Natural killer cell (primary cell): ENCODE results near the gene C1QTNF12. TPM values are rescaled to one million over a fixed set of nuclear protein-coding genes. Genes with fewer than 3 reads are reported as not detected.

ENCODE experiments used
- ATAC-seq, 3 donors: fragments of 150-1000 bp in 2 of 3; fragments of 200-7000 bp in 1 of 3; cut with Tn5 transposase; 1 replicate in 1 of 3; 2 replicates in 2 of 3; pipeline ENCODE4 v1.10.0; 2021; ENCODE audit warnings: mild to moderate bottlenecking in 2 of 3, moderate library complexity in 2 of 3
- DNase-seq, 2 donors: peaks; one replicate each; pipeline versions ENCODE4 v3.0.0 to v3.0.0-alpha.2; 2013 to 2021; ENCODE audit warnings: mixed read lengths in 1 of 2
- H3K27ac ChIP-seq: one replicate; pipeline ENCODE4 v1.5.1; 2013; ENCODE audit warnings: mild to moderate bottlenecking, low read length
- H3K27me3 ChIP-seq: one replicate; pipeline ENCODE4 v1.6.1; 2013; ENCODE audit warnings: low read length; ENCODE audit not compliant: control insufficient read depth, insufficient read depth
- H3K36me3 ChIP-seq: one replicate; pipeline ENCODE4 v1.6.1; 2013; ENCODE audit warnings: low read length; ENCODE audit not compliant: control insufficient read depth, insufficient read depth
- H3K4me1 ChIP-seq: one replicate; pipeline ENCODE4 v1.6.1; 2013; ENCODE audit warnings: low read length; ENCODE audit not compliant: control insufficient read depth, insufficient read depth
- H3K4me3 ChIP-seq: one replicate; pipeline ENCODE4 v1.5.1; 2013; ENCODE audit warnings: low read length
- H3K9me3 ChIP-seq: one replicate; pipeline ENCODE4 v1.6.1; 2013; ENCODE audit warnings: low read length; ENCODE audit not compliant: control insufficient read depth, insufficient read depth
- H3K27ac Mint-ChIP-seq, 2 donors: one replicate each; pipeline ENCODE4 v1.8.0; 2022; ENCODE audit warnings: mild to moderate bottlenecking in 2 of 2, mixed read lengths in 2 of 2, moderate library complexity in 1 of 2
- H3K27me3 Mint-ChIP-seq, 2 donors: one replicate each; pipeline ENCODE4 v1.8.0; 2022; ENCODE audit warnings: low read depth in 2 of 2, mixed read lengths in 2 of 2
- H3K36me3 Mint-ChIP-seq: one replicate; pipeline ENCODE4 v1.8.0; 2022; ENCODE audit warnings: mixed read lengths
- H3K4me1 Mint-ChIP-seq, 2 donors: one replicate each; pipeline ENCODE4 v1.8.0; 2022; ENCODE audit warnings: mixed read lengths in 2 of 2
- H3K4me3 Mint-ChIP-seq: one replicate; pipeline ENCODE4 v1.8.0; 2022; ENCODE audit warnings: mild to moderate bottlenecking, moderate library complexity, mixed read lengths
- H3K9me3 Mint-ChIP-seq, 2 donors: one replicate each; pipeline ENCODE4 v1.8.0; 2022; ENCODE audit warnings: mixed read lengths in 2 of 2
- CTCF ChIP-seq: fragments of 200-600 bp; IDR thresholded peaks from one replicate; pipeline ENCODE4 v1.8.0; 2022; ENCODE audit warnings: antibody characterized with exemption
- WGBS: methylation state at CpG from one replicate; pipeline ENCODE4 v1.1.7; 2013; ENCODE audit warnings: missing lambda C conversion rate; ENCODE audit not compliant: insufficient coverage; 5-methylcytosine and 5-hydroxymethylcytosine counted together
- intact Hi-C: fragments of 100-400 bp; cut with micrococcal nuclease; formaldehyde crosslinking; loops from one replicate; pipeline ENCODE4 v1.14.2; 2022
- total RNA-seq, 4 donors: library from RNA; stranded (reverse); fragments of 120-200 nt in 1 of 4; gene quantifications; one replicate each; pipeline versions ENCODE4 v1.2.3 to v1.2.4, GENCODE V29; 2013 to 2022

C1QTNF12 gene
- total RNA-seq, 3 donors from 2014 or later (not counting 1 experiment from before 2014, with no cell fraction given): 2.6 to 4.1 (median 4.1) TPM

DNA sequence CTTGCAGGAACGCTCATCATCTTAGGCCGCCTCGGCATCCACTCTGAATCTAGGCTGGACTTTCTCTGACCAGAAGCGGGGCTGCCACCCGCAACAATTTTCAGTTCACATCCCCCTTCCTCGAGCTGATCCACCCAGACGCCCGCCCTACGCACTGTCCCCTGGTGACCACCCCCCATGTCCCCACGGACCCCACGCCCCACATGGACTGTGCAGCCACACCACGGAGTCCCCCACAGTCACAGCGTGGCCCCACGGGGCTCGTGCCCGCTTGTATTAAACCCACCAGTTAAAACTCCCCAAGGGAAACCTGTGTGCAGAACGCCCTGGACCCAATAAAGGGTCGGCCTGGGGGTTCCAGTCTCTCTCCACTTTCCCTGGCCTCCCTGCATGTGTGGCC, 13.0 kb upstream of the C1QTNF12 start:
- WGBS: 98% methylated on average over 18 of the region's 18 CpGs
- Mint-ChIP-seq H3K4me3 (no peak overlapping the region), H3K9me3 (no peaks in the 10 kb centered on the region), H3K36me3 (no peaks in the 10 kb centered on the region), H3K27ac (peak overlapping the region; percentile 11 to 50), H3K27me3 (no peaks in the 10 kb centered on the region), H3K4me1 (peaks cover 15 to 31% of the 10 kb centered on the region in 2 donors)
- TF ChIP-seq CTCF: no peak
- DNase-seq (no peak), ATAC-seq (no peak)
- intact Hi-C loops: no loop called here
- no peaks in the 10 kb centered on the region for H3K9me3 ChIP-seq
- no peaks in the 10 kb centered on the region for H3K27me3 ChIP-seq
- H3K4me3 ChIP-seq: no peak overlapping the region
- H3K27ac ChIP-seq: no peak overlapping the region
- peaks cover 42% of the 10 kb centered on the region for H3K36me3 ChIP-seq
- peaks cover 9% of the 10 kb centered on the region for H3K4me1 ChIP-seq

DNA sequence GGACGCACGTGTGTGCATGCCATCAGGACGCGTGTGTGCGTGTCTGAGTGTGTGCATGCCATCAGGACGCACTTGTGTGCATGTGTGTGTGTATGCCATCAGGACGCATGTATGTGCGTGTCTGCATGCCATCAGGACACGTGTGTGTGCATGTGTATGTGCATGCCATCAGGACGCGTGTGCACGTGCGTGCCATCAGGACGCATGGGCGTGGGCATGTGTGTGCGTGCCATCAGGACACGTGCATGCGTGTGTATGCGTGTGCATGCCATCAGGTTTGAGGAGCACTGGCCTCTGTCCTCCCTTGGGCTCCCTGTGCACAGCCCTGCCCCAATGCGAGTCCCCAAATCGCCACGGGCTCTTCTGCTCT, 12.6 kb upstream of the C1QTNF12 start:
- Mint-ChIP-seq H3K9me3 (no peaks in the 10 kb centered on the region), H3K4me1 (peaks cover 15 to 31% of the 10 kb centered on the region in 2 donors), H3K36me3 (no peaks in the 10 kb centered on the region), H3K27ac (no peak overlapping the region), H3K4me3 (no peak overlapping the region), H3K27me3 (no peaks in the 10 kb centered on the region)
- intact Hi-C loops: no loop called here
- DNase-seq (no peak), ATAC-seq (no peak)
- 98% methylated on average over 22 of the region's 22 CpGs for WGBS
- Histone ChIP-seq H3K27ac (no peak overlapping the region), H3K27me3 (no peaks in the 10 kb centered on the region), H3K9me3 (no peaks in the 10 kb centered on the region), H3K36me3 (peaks cover 43% of the 10 kb centered on the region), H3K4me3 (no peak overlapping the region), H3K4me1 (peaks cover 9% of the 10 kb centered on the region)
- TF ChIP-seq CTCF: no peak

- ATAC-seq (no peak), DNase-seq (no peak)
- Mint-ChIP-seq H3K4me1 (peaks cover 22 to 31% of the 10 kb centered on the region in 2 donors), H3K4me3 (no peak overlapping the region), H3K27me3 (no peaks in the 10 kb centered on the region), H3K9me3 (no peaks in the 10 kb centered on the region), H3K27ac (no peak overlapping the region), H3K36me3 (no peaks in the 10 kb centered on the region)
- WGBS: 95% methylated on average over 25 of the region's 31 CpGs
- no peaks in the 10 kb centered on the region for H3K9me3 ChIP-seq
- H3K36me3 ChIP-seq: peaks cover 42% of the 10 kb centered on the region
- H3K4me3 ChIP-seq: no peak overlapping the region
- TF ChIP-seq CTCF: no peak
- intact Hi-C loops: no loop called here
- no peak overlapping the region for H3K27ac ChIP-seq
- H3K27me3 ChIP-seq: no peaks in the 10 kb centered on the region
- H3K4me1 ChIP-seq: peaks cover 9% of the 10 kb centered on the region
These were observed 10.7 kb upstream of the C1QTNF12 start for GRCh38 chr1:1256956-1257871.
